Placental epithelial cell (primary cell): ENCODE results near the gene HMGA1. TPM values are rescaled to one million over a fixed set of nuclear protein-coding genes. Genes with fewer than 3 reads are reported as not detected.

Experiments
- small RNA-seq: library from RNA; depleted of rRNA; stranded (forward); fragments of <200 nt; gene quantifications from one replicate; pipeline ENCODE3, GENCODE V24; 2012
- total RNA-seq: library from RNA; depleted of rRNA; stranded (reverse); fragments of >200 nt; gene quantifications from 2 replicates; pipeline ENCODE4 v1.2.3, GENCODE V29; 2012

The HMGA1 gene
- 48.3 and 220 TPM in 2 replicates for total RNA-seq

DNA sequence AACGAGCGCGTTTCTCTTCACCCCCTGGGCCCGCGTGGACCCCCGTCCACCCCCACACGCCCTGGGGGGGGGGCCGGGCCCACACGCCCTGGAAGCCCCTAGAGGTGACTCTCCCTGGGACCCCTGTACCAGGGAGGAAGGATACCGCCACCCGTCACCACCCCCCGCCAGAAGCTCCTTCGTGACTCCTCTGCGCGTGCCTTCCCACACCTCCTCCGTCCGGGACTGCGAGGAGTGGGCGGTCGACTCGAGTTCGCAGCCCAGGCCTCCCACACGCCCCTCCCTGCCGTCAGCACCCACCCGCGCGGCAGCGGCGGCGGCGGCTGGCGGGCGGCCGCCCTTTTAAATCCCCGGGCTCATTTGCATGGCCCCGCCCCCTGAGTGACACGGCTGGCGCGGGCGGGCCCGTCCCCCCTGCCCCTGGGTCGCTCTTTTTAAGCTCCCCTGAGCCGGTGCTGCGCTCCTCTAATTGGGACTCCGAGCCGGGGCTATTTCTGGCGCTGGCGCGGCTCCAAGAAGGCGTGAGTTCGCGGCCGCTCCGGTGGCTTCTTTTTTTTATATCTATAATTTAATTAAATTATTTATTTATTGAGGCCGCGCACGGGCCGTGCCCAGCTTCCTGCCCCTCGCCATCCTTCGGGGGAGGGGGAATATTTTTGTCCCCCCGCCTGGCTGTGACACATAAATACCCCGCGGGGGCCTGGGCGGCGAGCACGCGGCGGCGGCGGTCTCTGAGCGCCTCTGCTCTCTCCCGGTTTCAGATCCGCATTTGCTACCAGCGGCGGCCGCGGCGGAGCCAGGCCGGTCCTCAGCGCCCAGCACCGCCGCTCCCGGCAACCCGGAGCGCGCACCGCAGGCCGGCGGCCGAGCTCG lies at the start of gene HMGA1:
Gene HMGA1, plus strand, starts transcription at position 431 of the 873 bp plus-strand sequence. CDS start 3,908 bp downstream, outside the sequence.

DNA sequence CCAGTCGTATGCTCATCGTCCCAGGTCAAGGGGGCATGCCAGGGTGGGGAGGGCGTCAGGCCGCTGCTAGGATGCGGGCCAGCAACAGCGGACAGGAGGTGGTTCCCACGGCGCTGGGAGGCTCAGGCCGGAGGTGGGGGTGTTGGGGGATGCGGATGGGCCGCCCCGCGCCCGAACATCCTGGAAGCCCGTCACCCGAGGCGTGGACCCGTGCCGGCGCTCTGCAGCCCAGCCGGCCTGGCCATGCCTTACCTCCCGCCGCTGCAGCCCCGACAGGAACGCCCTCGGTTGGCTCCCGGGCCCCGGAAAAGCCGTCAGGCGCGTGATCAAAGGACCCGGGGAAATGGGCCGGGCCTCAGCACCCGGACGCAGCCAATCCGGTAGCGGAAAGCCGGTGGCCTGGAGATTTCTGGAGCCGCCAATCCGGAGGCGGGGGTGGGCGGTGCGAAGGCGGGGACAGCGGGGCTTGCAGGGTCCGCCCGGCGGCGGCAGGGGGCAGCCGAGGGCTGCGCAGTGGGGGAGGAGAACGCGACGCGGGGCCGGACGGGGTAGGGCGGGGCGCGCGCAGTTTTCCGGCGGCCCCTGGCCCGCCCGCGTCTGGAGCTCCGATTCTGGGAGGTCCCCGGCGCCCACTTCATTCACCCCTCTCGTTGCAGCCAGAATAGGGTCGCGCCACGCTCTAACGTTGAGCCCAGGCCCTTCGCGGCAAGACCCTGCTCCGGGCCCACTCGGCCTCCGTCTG lies 12.2 kb downstream of the HMGA1 start, which contains the start of gene SMIM29:
Gene SMIM29, minus strand, starts transcription at position 280 of the 742 bp plus-strand sequence. CDS start 1,215 bp downstream, outside the sequence.

Small RNAs within 50 kb of the gene (small RNA-seq; reads per million reads assigned to genes)
- not detected for gene MIR6835

Other genes starting within 250 kb of the HMGA1 start
- 0.22 and 0.79 TPM in 2 replicates for gene GRM4, start 90.8 kb upstream of the HMGA1 start, total RNA-seq
- 14.9 and 23.2 TPM in 2 replicates for gene SMIM29, start 12.1 kb downstream of the HMGA1 start, total RNA-seq
- gene NUDT3, start 155.8 kb downstream of the HMGA1 start, total RNA-seq, result 12.2 and 15.1 TPM in 2 replicates
- gene RPS10, start 189.2 kb downstream of the HMGA1 start, total RNA-seq, result 1,894 and 2,285 TPM in 2 replicates
- gene PACSIN1, start 229.2 kb downstream of the HMGA1 start, total RNA-seq, result not detected in 2 replicates